ENCODE results near the gene SKAP2.

SKAP2 gene

GRCh38 chr7:26864309-26865093 is at the start of gene SKAP2:
SKAP2 (minus strand) TSS chr7:26864590; CDS start chr7:26864429, 161 bp downstream.
- peak within 1 kb of the TSS; percentile 96 for H3K4me3 ChIP-seq (ENCODE audit: low read depth, low read length)
- H3K27me3 ChIP-seq (ENCODE audit: control insufficient read depth, insufficient read depth, low read length), result no peaks in the 10 kb centered on the region
- no peak for TF ChIP-seq CTCF (IDR thresholded peaks at IDR 0.05)

GRCh38 chr7:26912933-26913536 is 48.6 kb upstream of the SKAP2 start:
- H3K79me2 ChIP-seq, result no peaks in the 10 kb centered on the region
- H3K4me2 ChIP-seq (ENCODE audit: low read length), result no peak overlapping the region
- H3K4me3 ChIP-seq (ENCODE audit: low read depth, low read length), result no peak overlapping the region
- no peaks in the 10 kb centered on the region for H3K36me3 ChIP-seq (ENCODE audit: control insufficient read depth, insufficient read depth, low read length)
- TF ChIP-seq CTCF (IDR thresholded peaks at IDR 0.05), result no peak
- H3K4me1 ChIP-seq, result no peaks in the 10 kb centered on the region
- H3K27ac ChIP-seq, result no peak overlapping the region
- no peaks in the 10 kb centered on the region for H3K27me3 ChIP-seq (ENCODE audit: control insufficient read depth, insufficient read depth, low read length)
- no peak overlapping the region for H2AFZ ChIP-seq
- H3K9ac ChIP-seq, result no peak overlapping the region
- no peaks in the 10 kb centered on the region for H3K9me3 ChIP-seq (ENCODE audit: control insufficient read depth, low read length)

More at GRCh38 chr7:26864309-26865093, at the start of gene SKAP2:
- Histone ChIP-seq H3K36me3 (ENCODE audit: control insufficient read depth, insufficient read depth, low read length) (no peaks in the 10 kb centered on the region), H3K79me2 (no peaks in the 10 kb centered on the region), H3K4me1 (no peaks in the 10 kb centered on the region), H3K4me2 (ENCODE audit: low read length) (peak within 1 kb of the TSS; percentile 87), H3K9me3 (ENCODE audit: control insufficient read depth, low read length) (no peaks in the 10 kb centered on the region), H3K9ac (peak within 1 kb of the TSS; percentile 82), H2AFZ (peak within 1 kb of the TSS; percentile 96), H3K27ac (peak within 1 kb of the TSS; percentile 87)

- TF ChIP-seq CTCF (IDR thresholded peaks at IDR 0.05), result no peak
- no peak overlapping the region for H2AFZ ChIP-seq
- H3K9me3 ChIP-seq (ENCODE audit: control insufficient read depth, low read length), result no peaks in the 10 kb centered on the region
- no peaks in the 10 kb centered on the region for H3K4me1 ChIP-seq
- H3K9ac ChIP-seq, result no peak overlapping the region
- H3K27me3 ChIP-seq (ENCODE audit: control insufficient read depth, insufficient read depth, low read length), result no peaks in the 10 kb centered on the region
- H3K79me2 ChIP-seq, result no peaks in the 10 kb centered on the region
- no peak overlapping the region for H3K4me2 ChIP-seq (ENCODE audit: low read length)
- H3K27ac ChIP-seq, result no peak overlapping the region
- H3K36me3 ChIP-seq (ENCODE audit: control insufficient read depth, insufficient read depth, low read length), result no peaks in the 10 kb centered on the region
- H3K4me3 ChIP-seq (ENCODE audit: low read depth, low read length), result no peak overlapping the region
Measured at GRCh38 chr7:26912338-26912737, 47.9 kb upstream of the SKAP2 start.

GRCh38 chr7:26910221-26910620 is 45.8 kb upstream of the SKAP2 start:
- no peak overlapping the region for H3K27ac ChIP-seq
- no peak overlapping the region for H2AFZ ChIP-seq
- H3K36me3 ChIP-seq (ENCODE audit: control insufficient read depth, insufficient read depth, low read length), result no peaks in the 10 kb centered on the region
- no peak overlapping the region for H3K4me2 ChIP-seq (ENCODE audit: low read length)
- H3K27me3 ChIP-seq (ENCODE audit: control insufficient read depth, insufficient read depth, low read length), result no peaks in the 10 kb centered on the region
- no peak for TF ChIP-seq CTCF (IDR thresholded peaks at IDR 0.05)
- no peaks in the 10 kb centered on the region for H3K4me1 ChIP-seq
- H3K9me3 ChIP-seq (ENCODE audit: control insufficient read depth, low read length), result no peaks in the 10 kb centered on the region
- no peaks in the 10 kb centered on the region for H3K79me2 ChIP-seq
- no peak overlapping the region for H3K9ac ChIP-seq
- no peak overlapping the region for H3K4me3 ChIP-seq (ENCODE audit: low read depth, low read length)

Data from parathyroid adenoma (tissue), 2 donors.